Natural killer cell (primary cell): ENCODE measurements around the gene GRAMD4. TPM values are rescaled to one million over a fixed set of nuclear protein-coding genes. Genes with fewer than 3 reads are reported as not detected.
A peak's percentile ranks its signal among the peaks of the same experiment; 100 is the strongest.

Source experiments
- ATAC-seq, 3 donors: fragments of 150-1000 bp in 2 of 3; fragments of 200-7000 bp in 1 of 3; cut with Tn5 transposase; 1 replicate in 1 of 3; 2 replicates in 2 of 3; pipeline ENCODE4 v1.10.0; 2021; ENCODE audit warnings: mild to moderate bottlenecking in 2 of 3, moderate library complexity in 2 of 3
- DNase-seq, 2 donors: peaks; one replicate each; pipeline versions ENCODE4 v3.0.0 to v3.0.0-alpha.2; 2013 to 2021; ENCODE audit warnings: mixed read lengths in 1 of 2
- H3K27ac ChIP-seq: one replicate; pipeline ENCODE4 v1.5.1; 2013; ENCODE audit warnings: mild to moderate bottlenecking, low read length
- H3K27me3 ChIP-seq: one replicate; pipeline ENCODE4 v1.6.1; 2013; ENCODE audit warnings: low read length; ENCODE audit not compliant: control insufficient read depth, insufficient read depth
- H3K36me3 ChIP-seq: one replicate; pipeline ENCODE4 v1.6.1; 2013; ENCODE audit warnings: low read length; ENCODE audit not compliant: control insufficient read depth, insufficient read depth
- H3K4me1 ChIP-seq: one replicate; pipeline ENCODE4 v1.6.1; 2013; ENCODE audit warnings: low read length; ENCODE audit not compliant: control insufficient read depth, insufficient read depth
- H3K4me3 ChIP-seq: one replicate; pipeline ENCODE4 v1.5.1; 2013; ENCODE audit warnings: low read length
- H3K9me3 ChIP-seq: one replicate; pipeline ENCODE4 v1.6.1; 2013; ENCODE audit warnings: low read length; ENCODE audit not compliant: control insufficient read depth, insufficient read depth
- H3K27ac Mint-ChIP-seq, 2 donors: one replicate each; pipeline ENCODE4 v1.8.0; 2022; ENCODE audit warnings: mild to moderate bottlenecking in 2 of 2, mixed read lengths in 2 of 2, moderate library complexity in 1 of 2
- H3K27me3 Mint-ChIP-seq, 2 donors: one replicate each; pipeline ENCODE4 v1.8.0; 2022; ENCODE audit warnings: low read depth in 2 of 2, mixed read lengths in 2 of 2
- H3K36me3 Mint-ChIP-seq: one replicate; pipeline ENCODE4 v1.8.0; 2022; ENCODE audit warnings: mixed read lengths
- H3K4me1 Mint-ChIP-seq, 2 donors: one replicate each; pipeline ENCODE4 v1.8.0; 2022; ENCODE audit warnings: mixed read lengths in 2 of 2
- H3K4me3 Mint-ChIP-seq: one replicate; pipeline ENCODE4 v1.8.0; 2022; ENCODE audit warnings: mild to moderate bottlenecking, moderate library complexity, mixed read lengths
- H3K9me3 Mint-ChIP-seq, 2 donors: one replicate each; pipeline ENCODE4 v1.8.0; 2022; ENCODE audit warnings: mixed read lengths in 2 of 2
- WGBS: methylation state at CpG from one replicate; pipeline ENCODE4 v1.1.7; 2013; ENCODE audit warnings: missing lambda C conversion rate; ENCODE audit not compliant: insufficient coverage; 5-methylcytosine and 5-hydroxymethylcytosine counted together
- intact Hi-C: fragments of 100-400 bp; cut with micrococcal nuclease; formaldehyde crosslinking; loops from one replicate; pipeline ENCODE4 v1.14.2; 2022
- total RNA-seq, 4 donors: library from RNA; stranded (reverse); fragments of 120-200 nt in 1 of 4; gene quantifications; one replicate each; pipeline versions ENCODE4 v1.2.3 to v1.2.4, GENCODE V29; 2013 to 2022
- TF ChIP-seq, protein P1 (sequence below): fragments of 200-600 bp; IDR thresholded peaks from one replicate; pipeline ENCODE4 v1.8.0; 2022; ENCODE audit warnings: antibody characterized with exemption

The GRAMD4 gene
- total RNA-seq, 3 donors from 2014 or later (not counting 1 experiment from before 2014, with no cell fraction given): 30.0 to 78.5 (median 41.6) TPM

DNA sequence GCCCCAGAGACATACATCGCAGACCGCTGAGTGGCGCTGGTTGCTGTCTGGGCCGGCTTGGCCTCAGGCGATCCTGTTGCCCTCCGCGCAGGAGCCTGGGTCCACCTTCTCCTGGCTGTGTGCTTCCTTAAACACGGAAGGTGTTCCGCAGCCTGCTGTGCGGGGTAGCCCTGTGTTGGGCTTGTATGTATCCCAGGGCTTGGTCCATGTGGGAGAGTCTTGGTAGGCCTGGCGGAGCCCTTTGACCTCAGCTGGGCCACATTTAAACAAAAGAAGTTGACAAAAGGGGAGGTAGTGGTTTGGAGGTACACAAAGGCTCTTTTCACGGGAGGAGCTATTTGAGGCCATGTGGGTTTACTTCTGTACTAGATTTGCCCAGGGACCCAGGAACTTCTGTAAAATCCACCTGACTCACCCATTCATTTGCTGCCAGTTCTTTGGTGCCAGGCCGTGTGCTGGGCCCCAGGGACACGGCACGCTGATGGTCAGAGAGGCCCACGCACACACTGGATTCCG, 11.0 kb upstream of the GRAMD4 start:
- no peaks in the 10 kb centered on the region for H3K9me3 Mint-ChIP-seq
- peaks cover 24 to 38% of the 10 kb centered on the region in 2 donors for H3K4me1 Mint-ChIP-seq
- Histone ChIP-seq H3K9me3 (no peaks in the 10 kb centered on the region), H3K27ac (no peak overlapping the region), H3K4me3 (no peak overlapping the region), H3K27me3 (no peaks in the 10 kb centered on the region), H3K36me3 (no peaks in the 10 kb centered on the region), H3K4me1 (peaks cover 43% of the 10 kb centered on the region)
- intact Hi-C loops: no loop called here
- no peak for ATAC-seq
- WGBS: 97% methylated on average over 17 of the region's 17 CpGs
- peak overlapping the region in 1 of 2 donors; percentile 34 for H3K27ac Mint-ChIP-seq
- TF ChIP-seq, protein P1, sequence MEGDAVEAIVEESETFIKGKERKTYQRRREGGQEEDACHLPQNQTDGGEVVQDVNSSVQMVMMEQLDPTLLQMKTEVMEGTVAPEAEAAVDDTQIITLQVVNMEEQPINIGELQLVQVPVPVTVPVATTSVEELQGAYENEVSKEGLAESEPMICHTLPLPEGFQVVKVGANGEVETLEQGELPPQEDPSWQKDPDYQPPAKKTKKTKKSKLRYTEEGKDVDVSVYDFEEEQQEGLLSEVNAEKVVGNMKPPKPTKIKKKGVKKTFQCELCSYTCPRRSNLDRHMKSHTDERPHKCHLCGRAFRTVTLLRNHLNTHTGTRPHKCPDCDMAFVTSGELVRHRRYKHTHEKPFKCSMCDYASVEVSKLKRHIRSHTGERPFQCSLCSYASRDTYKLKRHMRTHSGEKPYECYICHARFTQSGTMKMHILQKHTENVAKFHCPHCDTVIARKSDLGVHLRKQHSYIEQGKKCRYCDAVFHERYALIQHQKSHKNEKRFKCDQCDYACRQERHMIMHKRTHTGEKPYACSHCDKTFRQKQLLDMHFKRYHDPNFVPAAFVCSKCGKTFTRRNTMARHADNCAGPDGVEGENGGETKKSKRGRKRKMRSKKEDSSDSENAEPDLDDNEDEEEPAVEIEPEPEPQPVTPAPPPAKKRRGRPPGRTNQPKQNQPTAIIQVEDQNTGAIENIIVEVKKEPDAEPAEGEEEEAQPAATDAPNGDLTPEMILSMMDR: no peak
- no peaks in the 10 kb centered on the region for H3K36me3 Mint-ChIP-seq
- DNase-seq: no peak
- H3K4me3 Mint-ChIP-seq: no peak overlapping the region
- no peaks in the 10 kb centered on the region for H3K27me3 Mint-ChIP-seq

- no peak overlapping the region for H3K27ac ChIP-seq
- DNase-seq: no peak
- no peaks in the 10 kb centered on the region for H3K9me3 ChIP-seq
- Mint-ChIP-seq H3K27me3 (no peaks in the 10 kb centered on the region), H3K4me3 (no peak overlapping the region), H3K9me3 (no peaks in the 10 kb centered on the region), H3K36me3 (no peaks in the 10 kb centered on the region), H3K4me1 (peaks cover 24 to 39% of the 10 kb centered on the region in 2 donors), H3K27ac (peak overlapping the region in 1 of 2 donors; percentile 14)
- WGBS: 89% methylated on average over 14 of the region's 14 CpGs
- no peaks in the 10 kb centered on the region for H3K27me3 ChIP-seq
- TF ChIP-seq, protein P1: no peak
- no peak for ATAC-seq
- intact Hi-C loops: no loop called here
- H3K4me3 ChIP-seq: no peak overlapping the region
- peaks cover 43% of the 10 kb centered on the region for H3K4me1 ChIP-seq
- H3K36me3 ChIP-seq: no peaks in the 10 kb centered on the region
These were observed 10.4 kb upstream of the GRAMD4 start for GRCh38 chr22:46609724-46610201.

GRCh38 chr22:46610356-46610755, 9.8 kb upstream of the GRAMD4 start:
- H3K36me3 Mint-ChIP-seq: no peaks in the 10 kb centered on the region
- ATAC-seq (no peak), DNase-seq (no peak)
- intact Hi-C loops: no loop called here
- no peaks in the 10 kb centered on the region for H3K9me3 Mint-ChIP-seq
- H3K4me1 Mint-ChIP-seq: peaks cover 24 to 37% of the 10 kb centered on the region in 2 donors
- TF ChIP-seq, protein P1: no peak
- H3K4me3 Mint-ChIP-seq: no peak overlapping the region
- 67% methylated on average over 12 of the region's 12 CpGs for WGBS
- no peaks in the 10 kb centered on the region for H3K27me3 ChIP-seq
- H3K9me3 ChIP-seq: no peaks in the 10 kb centered on the region
- no peaks in the 10 kb centered on the region for H3K36me3 ChIP-seq
- no peaks in the 10 kb centered on the region for H3K27me3 Mint-ChIP-seq
- H3K27ac ChIP-seq: peak overlapping the region; percentile 2
- H3K4me1 ChIP-seq: peaks cover 46% of the 10 kb centered on the region
- H3K27ac Mint-ChIP-seq: peak overlapping the region; percentile 14 to 38
- H3K4me3 ChIP-seq: no peak overlapping the region

DNA sequence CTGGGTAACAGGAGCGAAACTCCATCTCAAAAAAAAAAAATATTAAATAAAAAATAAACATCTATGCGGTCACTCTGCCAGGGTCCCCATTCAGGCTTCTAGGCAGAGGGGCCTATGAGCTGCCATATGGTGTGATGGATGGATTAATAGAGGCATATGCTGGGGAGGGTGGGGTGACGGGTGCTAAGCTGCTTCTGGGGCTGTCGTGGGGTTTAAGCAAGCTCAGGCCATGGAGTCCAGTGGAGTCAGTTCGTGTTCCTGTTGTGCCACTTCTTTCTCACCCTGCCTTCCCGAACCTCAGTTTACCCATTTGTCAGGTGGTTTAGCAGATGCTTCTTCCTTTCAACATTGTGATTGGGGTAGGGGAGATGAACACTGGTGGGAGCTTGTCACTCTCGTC, 9.0 kb upstream of the GRAMD4 start:
- Mint-ChIP-seq H3K4me3 (no peak overlapping the region), H3K9me3 (no peaks in the 10 kb centered on the region), H3K27ac (no peak overlapping the region), H3K4me1 (peaks cover 24 to 35% of the 10 kb centered on the region in 2 donors), H3K36me3 (no peaks in the 10 kb centered on the region), H3K27me3 (no peaks in the 10 kb centered on the region)
- Histone ChIP-seq H3K36me3 (no peaks in the 10 kb centered on the region), H3K4me3 (no peak overlapping the region), H3K9me3 (no peaks in the 10 kb centered on the region), H3K4me1 (peaks cover 49% of the 10 kb centered on the region), H3K27ac (no peak overlapping the region), H3K27me3 (no peaks in the 10 kb centered on the region)
- no peak for ATAC-seq
- TF ChIP-seq, protein P1: no peak
- DNase-seq: no peak
- 91% methylated on average over 6 of the region's 7 CpGs for WGBS
- intact Hi-C loops: no loop called here
